ENCODE results near the gene ADAMTS14. TPM values are rescaled to one million over a fixed set of nuclear protein-coding genes. Genes with fewer than 3 reads are reported as not detected.

Gene ADAMTS14
- total RNA-seq, 1 experiment from 2014 or later, result 1.6 TPM

- no CpG with 5 or more reads among the region's 5 CpGs for WGBS (ENCODE audit: extremely low coverage, insufficient read length, low lambda C conversion rate)
- no peak overlapping the region for H2BK120ac ChIP-seq (ENCODE audit: low read depth, low read length, poor library complexity, severe bottlenecking)
- H3K4me1 ChIP-seq (ENCODE audit: insufficient read depth, low read length), result no peaks in the 10 kb centered on the region
- no peak overlapping the region for H2BK12ac ChIP-seq (ENCODE audit: insufficient read length, low read depth, low read length)
- no peak overlapping the region for H2AK5ac ChIP-seq (ENCODE audit: insufficient read length, low read length)
- H2BK15ac ChIP-seq (ENCODE audit: low read depth, low read length), result no peak overlapping the region
- no peak for DNase-seq
- H3K4me2 ChIP-seq (ENCODE audit: insufficient read depth, insufficient read length, low read length), result no peak overlapping the region
- Mint-ChIP-seq H3K4me3 (no peak overlapping the region), H3K27me3 (ENCODE audit: low read depth) (peaks cover 4% of the 10 kb centered on the region; the same call in 1 of the 2 replicates), H3K27ac (no peak overlapping the region; a peak in 1 of 7 replicates), H3K9me3 (no peaks in the 10 kb centered on the region), H3K36me3 (ENCODE audit: insufficient read depth in 1 of 3, low read depth in 3 of 3) (no peaks in the 10 kb centered on the region), H3K4me1 (no peaks in the 10 kb centered on the region)
- H3K56ac ChIP-seq (ENCODE audit: insufficient read length, low read depth, low read length), result no peak overlapping the region
- H3K9me3 ChIP-seq (ENCODE audit: control insufficient read depth, low read depth, low read length), result no peaks in the 10 kb centered on the region
- H4K91ac ChIP-seq (ENCODE audit: insufficient read length, low read depth, low read length), result no peak overlapping the region
- H3K27ac ChIP-seq (ENCODE audit: insufficient read length, low read depth, low read length), result no peak overlapping the region
- H4K8ac ChIP-seq (replicated peaks; ENCODE audit: insufficient read length, low read depth, low read length), result no peak overlapping the region
- no peak overlapping the region for H3K4ac ChIP-seq (ENCODE audit: low read depth, low read length)
- H4K20me1 ChIP-seq (ENCODE audit: control insufficient read depth, insufficient read depth, insufficient read length), result no peaks in the 10 kb centered on the region
- H3K18ac ChIP-seq (ENCODE audit: insufficient read length, low read depth, low read length), result no peak overlapping the region
- no peak overlapping the region for H3K14ac ChIP-seq (ENCODE audit: insufficient read depth, low read length)
- H2BK5ac ChIP-seq (ENCODE audit: insufficient read length, low read length), result no peak overlapping the region
- no peak overlapping the region for H3T11ph ChIP-seq (ENCODE audit: low read length)
- no peaks in the 10 kb centered on the region for H3K23me2 ChIP-seq (ENCODE audit: insufficient read length, low read depth, low read length, poor library complexity, severe bottlenecking)
- no peak overlapping the region for H3K23ac ChIP-seq (ENCODE audit: insufficient read length, low read depth, low read length)
- no peak overlapping the region for H2BK20ac ChIP-seq (ENCODE audit: low read depth, low read length, poor library complexity, severe bottlenecking)
- no peak overlapping the region for H3K9ac ChIP-seq (ENCODE audit: extremely low read depth, insufficient read length, low read length)
- TF ChIP-seq CTCF (conservative IDR thresholded peaks at IDR 0.05), result no peak
- H3K79me2 ChIP-seq (ENCODE audit: insufficient read depth, low read length), result no peaks in the 10 kb centered on the region
- H2AFZ ChIP-seq (ENCODE audit: low read length), result no peak overlapping the region
- no peaks in the 10 kb centered on the region for H3K27me3 ChIP-seq (ENCODE audit: insufficient read depth, low read length)
- no peak overlapping the region for H4K5ac ChIP-seq (ENCODE audit: insufficient read length, low read depth, low read length)
- no peaks in the 10 kb centered on the region for H3K79me1 ChIP-seq (ENCODE audit: insufficient read depth, low read depth, low read length, poor library complexity, severe bottlenecking)
These were observed 114.6 kb downstream of the ADAMTS14 start for GRCh38 chr10:70786799-70787415.
